ENCODE measurements around the gene PRTN3.

PRTN3 gene

GRCh38 chr19:797528-798414 is 43.0 kb upstream of the PRTN3 start:
- peak; percentile 82 for TF ChIP-seq FOXP2 (optimal IDR thresholded peaks at IDR 0.05; ENCODE audit: borderline replicate concordance, extremely low read depth, extremely low read length, insufficient read depth)
- TF ChIP-seq REST (IDR thresholded peaks at IDR 0.05; ENCODE audit: insufficient read depth in 1 of 2, low read depth in 2 of 2, low read length in 2 of 2): 0 out of 4 replicates have a peak, but pooled peaks of 1 of the 2 experiments have one; percentile 21
- no peak for TF ChIP-seq TAF1 (IDR thresholded peaks at IDR 0.05; ENCODE audit: borderline replicate concordance, insufficient read depth, low read length)
- no peak; the same call in 1 of the 2 replicates for TF ChIP-seq POLR2AphosphoS5 (IDR thresholded peaks at IDR 0.05; ENCODE audit: low read depth, low read length)
- TF ChIP-seq SIN3A (IDR thresholded peaks at IDR 0.05; ENCODE audit: borderline replicate concordance, insufficient read depth, low read length): peak; percentile 47; the same call in 1 of the 2 replicates

- TF ChIP-seq SIN3A (IDR thresholded peaks at IDR 0.05; ENCODE audit: borderline replicate concordance, insufficient read depth, low read length) (peak; percentile 10; the same call in 1 of the 2 replicates), FOXP2 (optimal IDR thresholded peaks at IDR 0.05; ENCODE audit: borderline replicate concordance, extremely low read depth, extremely low read length, insufficient read depth) (no peak)
Observed at GRCh38 chr19:798415-799075, 42.3 kb upstream of the PRTN3 start.

- TF ChIP-seq TAF1 (IDR thresholded peaks at IDR 0.05; ENCODE audit: borderline replicate concordance, insufficient read depth, low read length): no peak
- no peak for TF ChIP-seq FOXP2 (optimal IDR thresholded peaks at IDR 0.05; ENCODE audit: borderline replicate concordance, extremely low read depth, extremely low read length, insufficient read depth)
- no peak for TF ChIP-seq REST (IDR thresholded peaks at IDR 0.05; ENCODE audit: insufficient read depth in 1 of 2, low read depth in 2 of 2, low read length in 2 of 2)
- no peak for TF ChIP-seq POLR2AphosphoS5 (IDR thresholded peaks at IDR 0.05; ENCODE audit: low read depth, low read length)
- TF ChIP-seq SIN3A (IDR thresholded peaks at IDR 0.05; ENCODE audit: borderline replicate concordance, insufficient read depth, low read length): no peak
Observed at GRCh38 chr19:799076-799881, 41.5 kb upstream of the PRTN3 start.

GRCh38 chr19:800360-801029 is 40.3 kb upstream of the PRTN3 start:
- TF ChIP-seq SIN3A (IDR thresholded peaks at IDR 0.05; ENCODE audit: borderline replicate concordance, insufficient read depth, low read length) (no peak), REST (IDR thresholded peaks at IDR 0.05; ENCODE audit: insufficient read depth in 1 of 2, low read depth in 2 of 2, low read length in 2 of 2) (no peak), POLR2AphosphoS5 (IDR thresholded peaks at IDR 0.05; ENCODE audit: low read depth, low read length) (peak; percentile 31; the same call in 1 of the 2 replicates), TAF1 (IDR thresholded peaks at IDR 0.05; ENCODE audit: borderline replicate concordance, insufficient read depth, low read length) (no peak), FOXP2 (optimal IDR thresholded peaks at IDR 0.05; ENCODE audit: borderline replicate concordance, extremely low read depth, extremely low read length, insufficient read depth) (no peak)
